KMS-11 (cell line): ENCODE measurements around the gene KCND3.

ENCODE experiments used
- H2AFZ ChIP-seq: fragments of 200-600 bp; sonication (generic); 2 replicates; pipeline ENCODE4 v1.6.1; 2016; ENCODE audit warnings: antibody characterized with exemption, mixed run types, low read depth
- H3K27ac ChIP-seq: fragments of 200-600 bp; sonication (generic); 2 replicates; pipeline ENCODE4 v1.6.1; 2016; ENCODE audit warnings: mild to moderate bottlenecking, mixed run types
- H3K27me3 ChIP-seq: fragments of 200-600 bp; sonication (generic); 2 replicates; pipeline ENCODE4 v1.6.1; 2017; ENCODE audit warnings: mild to moderate bottlenecking, low read depth, mixed run types, moderate library complexity; ENCODE audit not compliant: insufficient read depth
- H3K36me3 ChIP-seq: fragments of 200-600 bp; sonication (generic); 2 replicates; pipeline ENCODE4 v1.6.1; 2017; ENCODE audit warnings: mild to moderate bottlenecking, mixed run types; ENCODE audit not compliant: insufficient read depth
- H3K4me1 ChIP-seq: fragments of 200-600 bp; sonication (generic); 2 replicates; pipeline ENCODE4 v1.6.1; 2016; ENCODE audit warnings: mild to moderate bottlenecking, low read depth, mixed run types; ENCODE audit not compliant: poor library complexity, severe bottlenecking
- H3K4me2 ChIP-seq: fragments of 200-600 bp; sonication (generic); 2 replicates; pipeline ENCODE4 v1.7.0; 2016; ENCODE audit warnings: mild to moderate bottlenecking, mixed run types
- H3K4me3 ChIP-seq: fragments of 200-600 bp; sonication (generic); IDR thresholded peaks from 2 replicates; pipeline ENCODE4 v1.6.1; 2017; ENCODE audit warnings: low read depth, low read length, mixed read lengths; ENCODE audit not compliant: insufficient read depth
- H3K79me2 ChIP-seq: fragments of 200-600 bp; sonication (generic); 2 replicates; pipeline ENCODE4 v1.6.1; 2016; ENCODE audit warnings: low read depth, mixed run types; ENCODE audit not compliant: insufficient read depth
- H3K9ac ChIP-seq: fragments of 200-600 bp; sonication (generic); 2 replicates; pipeline ENCODE4 v1.6.1; 2016; ENCODE audit warnings: mild to moderate bottlenecking, mixed run types
- H4K20me1 ChIP-seq: fragments of 200-600 bp; sonication (generic); 2 replicates; pipeline ENCODE4 v1.6.1; 2016; ENCODE audit warnings: mild to moderate bottlenecking, mixed run types; ENCODE audit not compliant: insufficient read depth
- CTCF ChIP-seq: fragments of 200-600 bp; sonication (generic); conservative IDR thresholded peaks from 2 replicates; pipeline ENCODE4 v1.6.1; 2017; ENCODE audit warnings: low read depth, mild to moderate bottlenecking, antibody characterized with exemption, low read length, moderate library complexity, mixed read lengths

The KCND3 gene

GRCh38 chr1:111805251-111805650, 184.2 kb downstream of the KCND3 start:
- H3K27ac ChIP-seq, result no peak overlapping the region
- H3K79me2 ChIP-seq, result no peaks in the 10 kb centered on the region
- H3K36me3 ChIP-seq, result no peaks in the 10 kb centered on the region
- H3K4me3 ChIP-seq, result no peak overlapping the region
- H4K20me1 ChIP-seq, result no peaks in the 10 kb centered on the region
- H3K4me2 ChIP-seq, result no peak overlapping the region
- no peak for TF ChIP-seq CTCF
- H3K4me1 ChIP-seq, result no peaks in the 10 kb centered on the region
- no peaks in the 10 kb centered on the region for H3K27me3 ChIP-seq
- no peak overlapping the region for H3K9ac ChIP-seq
- H2AFZ ChIP-seq, result no peak overlapping the region

- no peaks in the 10 kb centered on the region for H3K79me2 ChIP-seq
- H3K27ac ChIP-seq, result no peak overlapping the region
- no peaks in the 10 kb centered on the region for H3K4me1 ChIP-seq
- H3K9ac ChIP-seq, result no peak overlapping the region
- H3K36me3 ChIP-seq, result no peaks in the 10 kb centered on the region
- no peak overlapping the region for H3K4me2 ChIP-seq
- no peaks in the 10 kb centered on the region for H3K27me3 ChIP-seq
- no peak for TF ChIP-seq CTCF
- H3K4me3 ChIP-seq, result no peak overlapping the region
- H4K20me1 ChIP-seq, result no peaks in the 10 kb centered on the region
- H2AFZ ChIP-seq, result no peak overlapping the region
These were observed 184.7 kb downstream of the KCND3 start for GRCh38 chr1:111804776-111805175.

GRCh38 chr1:111803951-111804350, 185.5 kb downstream of the KCND3 start:
- Histone ChIP-seq H2AFZ (no peak overlapping the region), H3K4me3 (no peak overlapping the region), H3K27me3 (no peaks in the 10 kb centered on the region), H3K27ac (no peak overlapping the region), H3K4me2 (no peak overlapping the region), H3K4me1 (no peaks in the 10 kb centered on the region), H3K9ac (no peak overlapping the region), H3K79me2 (no peaks in the 10 kb centered on the region), H3K36me3 (no peaks in the 10 kb centered on the region), H4K20me1 (no peaks in the 10 kb centered on the region)
- no peak for TF ChIP-seq CTCF

- Histone ChIP-seq H3K36me3 (no peaks in the 10 kb centered on the region), H3K27me3 (no peaks in the 10 kb centered on the region), H3K4me3 (no peak overlapping the region), H4K20me1 (no peaks in the 10 kb centered on the region), H2AFZ (no peak overlapping the region), H3K4me2 (no peak overlapping the region), H3K9ac (no peak overlapping the region), H3K4me1 (no peaks in the 10 kb centered on the region), H3K79me2 (no peaks in the 10 kb centered on the region), H3K27ac (no peak overlapping the region)
- TF ChIP-seq CTCF, result no peak
These were observed 186.5 kb downstream of the KCND3 start for GRCh38 chr1:111802984-111803383.

DNA sequence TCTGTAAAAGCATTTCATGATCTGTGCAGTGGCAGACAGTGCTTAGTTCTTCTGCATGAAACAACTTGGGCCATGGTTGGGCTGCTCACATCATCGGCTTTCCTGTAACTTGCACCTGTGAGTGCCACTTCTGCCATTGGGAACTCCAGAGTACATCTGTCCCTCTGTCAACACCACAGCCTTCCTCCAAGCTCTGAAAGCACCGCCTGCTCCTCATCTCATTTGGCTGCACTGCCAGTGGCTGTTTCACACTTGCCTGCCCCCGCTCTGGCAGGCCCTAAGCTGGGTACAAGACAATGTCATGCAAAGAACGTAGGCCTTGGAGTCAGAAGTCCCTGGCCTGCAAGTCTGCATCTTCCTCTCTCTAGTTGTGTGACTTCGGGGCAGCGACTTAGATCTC, 187.4 kb downstream of the KCND3 start:
- Histone ChIP-seq H3K79me2 (no peaks in the 10 kb centered on the region), H2AFZ (no peak overlapping the region)

More for the DNA sequence above, 187.4 kb downstream of the KCND3 start:
- H3K4me3 ChIP-seq, result no peak overlapping the region
- H3K27ac ChIP-seq, result no peak overlapping the region
- H3K9ac ChIP-seq, result no peak overlapping the region
- no peaks in the 10 kb centered on the region for H3K27me3 ChIP-seq
- H3K36me3 ChIP-seq, result no peaks in the 10 kb centered on the region
- H3K4me2 ChIP-seq, result no peak overlapping the region
- TF ChIP-seq CTCF, result no peak
- H4K20me1 ChIP-seq, result no peaks in the 10 kb centered on the region
- no peaks in the 10 kb centered on the region for H3K4me1 ChIP-seq
